ENCODE data around the gene SULT1A2.

GRCh38 chr16:28617874-28618273 is 21.0 kb upstream of the SULT1A2 start:
- TF ChIP-seq POLR2AphosphoS5 (IDR thresholded peaks at IDR 0.05): no peak
- no peak for TF ChIP-seq POLR2A (IDR thresholded peaks at IDR 0.05)
- TF ChIP-seq, protein P1, sequence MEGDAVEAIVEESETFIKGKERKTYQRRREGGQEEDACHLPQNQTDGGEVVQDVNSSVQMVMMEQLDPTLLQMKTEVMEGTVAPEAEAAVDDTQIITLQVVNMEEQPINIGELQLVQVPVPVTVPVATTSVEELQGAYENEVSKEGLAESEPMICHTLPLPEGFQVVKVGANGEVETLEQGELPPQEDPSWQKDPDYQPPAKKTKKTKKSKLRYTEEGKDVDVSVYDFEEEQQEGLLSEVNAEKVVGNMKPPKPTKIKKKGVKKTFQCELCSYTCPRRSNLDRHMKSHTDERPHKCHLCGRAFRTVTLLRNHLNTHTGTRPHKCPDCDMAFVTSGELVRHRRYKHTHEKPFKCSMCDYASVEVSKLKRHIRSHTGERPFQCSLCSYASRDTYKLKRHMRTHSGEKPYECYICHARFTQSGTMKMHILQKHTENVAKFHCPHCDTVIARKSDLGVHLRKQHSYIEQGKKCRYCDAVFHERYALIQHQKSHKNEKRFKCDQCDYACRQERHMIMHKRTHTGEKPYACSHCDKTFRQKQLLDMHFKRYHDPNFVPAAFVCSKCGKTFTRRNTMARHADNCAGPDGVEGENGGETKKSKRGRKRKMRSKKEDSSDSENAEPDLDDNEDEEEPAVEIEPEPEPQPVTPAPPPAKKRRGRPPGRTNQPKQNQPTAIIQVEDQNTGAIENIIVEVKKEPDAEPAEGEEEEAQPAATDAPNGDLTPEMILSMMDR (IDR thresholded peaks at IDR 0.05): no peak
